Retinal pigment epithelial cell (primary cell): ENCODE data around the gene LPIN2.

Source experiments
- DNase-seq: peaks from one replicate; pipeline ENCODE4 v3.0.0-alpha.2; 2010; ENCODE audit warnings: low read depth
- H3K4me3 ChIP-seq: 2 replicates; pipeline ENCODE4 v1.5.1; 2011; ENCODE audit warnings: mild to moderate bottlenecking, low read length, control low read depth, moderate library complexity
- TF ChIP-seq, protein P1 (sequence below): conservative IDR thresholded peaks from 2 replicates; pipeline ENCODE4 v1.5.1; 2011; ENCODE audit warnings: low read depth, low read length, control low read depth, inconsistent platforms

The LPIN2 gene

DNA sequence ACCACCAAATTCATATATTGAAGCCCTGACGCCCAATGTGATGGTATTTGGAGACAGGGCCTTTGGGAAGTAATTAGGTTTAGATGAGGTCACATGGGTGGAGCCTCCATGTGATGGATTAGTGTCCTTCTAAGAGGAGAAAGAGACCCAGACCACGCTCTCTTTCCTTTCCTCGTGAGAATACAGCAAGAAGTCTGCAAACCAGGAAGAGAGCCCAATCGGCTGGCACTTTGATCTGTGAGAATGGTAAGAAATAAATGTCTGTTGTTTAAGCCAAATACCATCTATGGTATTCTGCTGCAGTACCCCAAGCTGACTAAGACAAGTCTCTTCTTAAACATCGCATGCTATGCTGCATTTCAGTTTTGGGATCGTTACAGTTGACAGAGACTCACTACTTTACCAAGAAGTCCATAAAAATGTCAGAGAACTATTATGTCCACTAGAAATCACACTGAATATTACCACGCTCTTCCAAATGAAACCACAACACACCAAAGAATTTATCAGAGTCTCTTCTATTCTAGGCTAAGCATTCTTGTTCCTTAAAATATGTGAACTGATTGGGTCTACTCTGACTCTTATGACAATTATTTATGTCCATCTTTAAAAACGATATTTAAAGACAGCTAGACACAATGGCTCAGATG, 48.5 kb downstream of the LPIN2 start:
- TF ChIP-seq, protein P1, sequence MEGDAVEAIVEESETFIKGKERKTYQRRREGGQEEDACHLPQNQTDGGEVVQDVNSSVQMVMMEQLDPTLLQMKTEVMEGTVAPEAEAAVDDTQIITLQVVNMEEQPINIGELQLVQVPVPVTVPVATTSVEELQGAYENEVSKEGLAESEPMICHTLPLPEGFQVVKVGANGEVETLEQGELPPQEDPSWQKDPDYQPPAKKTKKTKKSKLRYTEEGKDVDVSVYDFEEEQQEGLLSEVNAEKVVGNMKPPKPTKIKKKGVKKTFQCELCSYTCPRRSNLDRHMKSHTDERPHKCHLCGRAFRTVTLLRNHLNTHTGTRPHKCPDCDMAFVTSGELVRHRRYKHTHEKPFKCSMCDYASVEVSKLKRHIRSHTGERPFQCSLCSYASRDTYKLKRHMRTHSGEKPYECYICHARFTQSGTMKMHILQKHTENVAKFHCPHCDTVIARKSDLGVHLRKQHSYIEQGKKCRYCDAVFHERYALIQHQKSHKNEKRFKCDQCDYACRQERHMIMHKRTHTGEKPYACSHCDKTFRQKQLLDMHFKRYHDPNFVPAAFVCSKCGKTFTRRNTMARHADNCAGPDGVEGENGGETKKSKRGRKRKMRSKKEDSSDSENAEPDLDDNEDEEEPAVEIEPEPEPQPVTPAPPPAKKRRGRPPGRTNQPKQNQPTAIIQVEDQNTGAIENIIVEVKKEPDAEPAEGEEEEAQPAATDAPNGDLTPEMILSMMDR = no peak
- no peak overlapping the region for H3K4me3 ChIP-seq
- DNase-seq = no peak
